GM21619 (cell line): Measurements from ENCODE around the gene MDH1.
"Not testable (repeated sequence)": the region's sequence is repeated elsewhere in the genome, so short reads cannot be mapped to it uniquely, and the experiment has no call there.

Experiments used
- ATAC-seq: cut with Tn5 transposase; IDR thresholded peaks from one replicate; pipeline ENCODE4 v1.9.1; 2021; ENCODE audit not compliant: unreplicated experiment

The MDH1 gene

DNA sequence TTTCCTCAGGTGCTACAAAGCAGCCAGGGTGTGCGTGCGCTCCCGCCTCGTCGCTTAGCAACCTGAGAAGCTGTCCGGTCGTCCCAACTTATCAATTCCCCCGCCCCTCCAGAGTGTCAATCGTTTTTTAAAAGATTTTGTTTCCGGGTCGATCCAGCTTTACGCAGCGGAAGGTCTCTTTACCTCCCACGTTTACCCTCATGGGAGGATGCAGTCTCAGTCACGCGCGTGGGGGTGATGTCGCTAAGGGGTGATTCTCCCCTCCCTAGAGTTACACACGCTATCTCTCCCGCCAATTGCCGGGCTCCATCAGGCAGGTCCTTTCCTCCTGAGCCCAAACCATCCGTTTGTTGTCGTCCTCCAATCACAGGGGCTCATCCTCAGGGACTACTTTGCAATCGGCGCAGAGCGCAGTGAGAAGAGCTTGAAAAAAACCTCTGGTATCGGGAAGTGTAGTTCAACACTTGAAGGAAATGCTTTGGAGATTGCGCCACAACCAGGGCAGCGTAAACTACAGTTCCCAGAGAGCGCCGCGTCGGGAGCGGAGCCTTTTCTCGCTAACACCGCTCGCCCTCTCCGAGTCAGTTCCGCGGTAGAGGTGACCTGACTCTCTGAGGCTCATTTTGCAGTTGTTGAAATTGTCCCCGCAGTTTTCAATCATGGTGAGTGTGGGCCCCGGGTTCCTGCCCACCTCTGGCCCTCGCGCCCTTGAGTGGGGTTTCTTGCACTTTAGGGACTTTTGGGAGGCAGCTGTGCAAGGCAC is at the start of gene MDH1, which contains the start of gene WDPCP:
Gene MDH1 (plus strand): TSS at position 579 of the 763 bp plus-strand sequence. CDS start 81 bp downstream, at position 660.
Gene WDPCP (minus strand): TSS at position 93 of the 763 bp plus-strand sequence. CDS start 206 bp downstream, outside the sequence.
- ATAC-seq, result peak; percentile 81

DNA sequence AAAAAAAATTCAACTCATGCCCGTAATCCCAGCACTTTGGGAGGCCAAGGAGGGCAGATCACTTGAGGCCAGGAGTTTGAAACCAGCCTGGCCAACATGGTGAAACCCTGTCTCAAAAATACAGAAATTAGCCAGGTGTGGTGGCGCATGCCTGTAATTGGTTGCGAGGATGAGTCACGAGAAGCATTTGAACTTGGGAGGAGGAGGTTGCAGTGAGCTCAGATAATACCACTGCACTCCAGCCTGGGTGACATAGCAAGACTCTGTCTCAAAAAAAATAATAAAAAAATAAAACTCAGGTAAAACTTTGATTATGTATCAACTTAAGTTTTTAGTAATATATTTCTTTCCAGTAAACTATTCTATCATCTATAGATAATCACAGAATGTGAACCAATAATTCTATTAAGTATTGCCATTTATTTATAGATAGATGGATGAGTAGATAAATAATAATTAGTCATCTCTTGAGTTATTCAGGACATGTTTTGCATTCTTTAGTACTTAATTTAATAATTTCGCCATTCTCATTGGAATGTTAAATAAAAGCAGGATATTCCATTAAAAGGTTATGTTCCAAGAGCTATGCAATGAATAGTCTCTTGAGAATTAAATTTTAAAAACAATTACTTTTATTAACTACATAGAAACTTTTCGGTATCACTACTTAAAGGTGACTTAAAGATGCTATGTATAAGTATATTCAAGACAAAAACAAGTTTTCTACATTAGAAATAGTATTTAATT is 49.2 kb upstream of the MDH1 start:
- no peak for ATAC-seq

DNA sequence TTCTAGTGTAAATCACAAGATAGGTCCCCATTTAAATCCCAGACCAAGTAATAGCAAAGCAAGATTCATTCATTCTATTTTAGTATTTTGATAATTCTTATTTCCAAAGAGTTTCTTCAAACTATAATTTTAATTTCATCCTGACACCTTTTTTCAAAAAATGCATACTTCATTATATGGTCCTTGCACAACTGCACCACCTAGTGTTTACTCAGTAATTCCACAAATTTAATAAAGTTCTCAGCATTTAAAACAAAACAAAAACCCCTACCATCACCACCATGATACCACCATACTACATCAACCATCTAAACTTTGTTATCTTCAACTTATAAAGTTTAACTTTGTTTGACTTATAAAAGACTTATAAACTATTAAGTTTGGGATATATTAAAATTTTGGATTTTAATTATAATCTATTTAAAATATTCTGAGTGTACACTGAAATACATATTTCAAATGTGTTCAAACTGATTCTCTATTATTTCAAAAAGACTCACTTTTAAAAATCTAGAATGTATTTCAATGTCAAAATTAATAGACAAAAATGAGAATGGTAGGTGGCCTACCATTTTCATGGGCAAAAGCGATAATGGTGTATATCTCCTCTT is 44.6 kb upstream of the MDH1 start:
- no peak for ATAC-seq

DNA sequence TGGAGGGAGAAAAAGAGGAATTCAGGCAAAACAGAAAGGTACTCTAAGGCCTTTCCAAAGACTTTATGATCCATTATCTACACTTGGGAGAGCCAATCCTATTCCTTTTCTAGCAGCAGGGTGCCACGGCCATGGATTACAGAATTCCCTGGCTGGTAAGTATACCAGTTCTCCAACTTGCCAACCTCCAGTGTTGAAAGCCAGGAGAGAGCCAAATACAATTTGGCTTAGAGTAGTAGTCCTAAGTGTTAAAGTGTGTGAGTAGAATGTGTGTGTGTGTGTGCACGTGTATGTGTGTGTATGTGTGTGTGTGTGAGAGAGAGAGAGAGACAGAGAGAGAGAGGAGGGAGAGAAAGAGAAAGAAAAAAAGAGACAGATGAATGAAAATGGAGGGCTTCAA is 43.7 kb upstream of the MDH1 start:
- ATAC-seq, result no peak

- ATAC-seq, result no peak
Measured at GRCh38 chr2:63553049-63553448, 35.7 kb upstream of the MDH1 start.

DNA sequence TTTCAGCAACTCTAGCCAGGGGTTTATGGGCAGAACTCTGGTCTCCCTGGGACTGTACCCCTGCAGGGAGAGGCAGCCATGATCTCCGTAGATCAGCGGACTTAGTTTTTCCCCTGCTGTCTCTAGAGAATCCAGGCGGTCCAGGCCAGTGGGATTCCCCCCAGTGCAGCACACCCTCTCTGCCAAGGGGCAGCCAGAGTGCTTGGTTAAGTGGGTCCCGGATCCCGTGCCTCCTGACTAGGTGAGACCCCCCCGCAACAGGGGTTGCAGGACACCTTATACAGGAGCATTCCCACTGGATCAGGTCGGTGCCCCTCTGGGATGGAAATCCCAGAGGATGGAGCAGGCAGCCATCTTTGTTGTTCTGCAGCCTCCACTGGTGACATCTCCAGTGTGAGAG is 33.5 kb upstream of the MDH1 start:
- no peak for ATAC-seq

DNA sequence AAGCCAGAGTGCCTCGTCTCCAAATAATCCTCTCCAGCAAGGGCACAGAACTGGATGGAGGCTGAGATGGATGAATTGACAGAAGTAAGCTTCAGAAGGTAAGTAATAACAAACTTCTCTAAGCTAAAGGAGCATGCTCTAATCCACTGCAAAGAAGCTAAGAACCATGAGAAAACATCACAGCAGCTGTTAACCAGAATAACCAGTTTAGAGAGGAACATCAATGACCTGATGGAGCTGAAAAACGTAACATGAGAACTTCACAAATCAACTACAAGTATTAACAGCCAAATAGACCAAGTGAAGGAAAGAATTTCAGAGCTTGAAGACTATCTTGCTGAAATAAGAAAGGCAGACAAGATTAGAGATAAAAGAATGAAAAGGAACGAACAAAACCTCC is 32.8 kb upstream of the MDH1 start:
- no peak for ATAC-seq

GRCh38 chr2:63557819-63558218 is 30.9 kb upstream of the MDH1 start:
- ATAC-seq, result not testable (repeated sequence)

- not testable (repeated sequence) for ATAC-seq
Measured at GRCh38 chr2:63558922-63559321, 29.8 kb upstream of the MDH1 start.

GRCh38 chr2:63562751-63563150 is 26.0 kb upstream of the MDH1 start:
- no peak for ATAC-seq

DNA sequence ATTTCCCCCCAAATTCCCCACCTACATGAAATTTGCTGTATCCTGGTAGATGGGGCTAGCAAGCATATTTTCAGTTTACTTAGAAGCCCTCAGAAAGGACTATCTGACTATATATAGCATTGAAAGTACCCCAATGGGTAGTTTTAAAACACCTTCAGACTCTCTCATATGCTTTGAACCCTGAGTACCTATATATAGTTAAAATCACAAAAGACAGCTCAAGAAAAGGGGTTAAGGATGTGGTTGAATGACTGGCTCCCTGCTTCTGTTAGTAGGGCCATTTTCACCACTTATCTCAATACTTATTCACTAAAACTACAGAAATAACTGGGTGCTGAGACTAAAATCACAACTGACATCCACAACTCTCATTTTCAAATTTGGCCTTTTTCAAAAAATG is 19.0 kb upstream of the MDH1 start:
- ATAC-seq, result peak; percentile 82

- no peak for ATAC-seq
Measured at GRCh38 chr2:63571291-63571690, 17.5 kb upstream of the MDH1 start.

- ATAC-seq, result no peak
Measured at GRCh38 chr2:63572001-63572400, 16.8 kb upstream of the MDH1 start.

DNA sequence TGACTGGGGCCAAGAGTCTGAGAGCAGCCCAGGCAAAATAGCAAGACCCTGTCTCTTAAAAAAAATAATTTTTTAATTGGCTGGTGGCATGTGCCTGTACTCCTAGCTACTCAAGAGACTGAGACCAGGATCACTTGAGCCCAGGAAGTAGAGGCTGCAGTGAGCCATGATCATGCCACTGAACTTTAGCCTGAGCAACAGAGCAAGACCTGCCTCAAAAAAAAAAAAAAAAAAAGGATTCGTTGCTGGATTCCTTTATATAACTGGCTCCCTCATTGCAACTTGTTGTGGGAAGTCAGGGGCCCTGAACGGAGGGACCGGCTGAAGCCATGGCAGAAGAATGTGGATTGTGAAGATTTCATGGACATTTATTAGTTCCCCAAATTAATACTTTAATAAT is 15.7 kb upstream of the MDH1 start:
- not testable (repeated sequence) for ATAC-seq

GRCh38 chr2:63573726-63574345 is 14.9 kb upstream of the MDH1 start:
- not testable (repeated sequence) for ATAC-seq

DNA sequence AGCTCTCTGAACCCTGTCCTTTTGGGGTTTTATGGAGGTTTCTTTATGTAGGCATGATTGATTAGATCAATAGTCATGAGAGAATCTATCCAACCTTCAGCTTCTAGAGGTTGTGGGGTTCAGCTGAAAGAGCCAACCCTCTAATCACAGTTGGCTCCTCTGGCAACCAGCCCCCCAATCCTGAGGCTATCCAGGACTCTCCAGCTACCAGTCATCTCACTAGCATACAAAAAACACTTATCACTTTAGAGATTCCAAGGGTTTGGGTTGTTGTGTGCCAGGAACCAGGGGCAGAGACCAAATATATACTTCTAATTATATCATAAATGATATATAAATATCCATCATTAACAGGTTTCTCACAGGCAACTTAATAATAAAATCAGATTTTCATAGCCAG is 12.2 kb upstream of the MDH1 start:
- ATAC-seq, result no peak

DNA sequence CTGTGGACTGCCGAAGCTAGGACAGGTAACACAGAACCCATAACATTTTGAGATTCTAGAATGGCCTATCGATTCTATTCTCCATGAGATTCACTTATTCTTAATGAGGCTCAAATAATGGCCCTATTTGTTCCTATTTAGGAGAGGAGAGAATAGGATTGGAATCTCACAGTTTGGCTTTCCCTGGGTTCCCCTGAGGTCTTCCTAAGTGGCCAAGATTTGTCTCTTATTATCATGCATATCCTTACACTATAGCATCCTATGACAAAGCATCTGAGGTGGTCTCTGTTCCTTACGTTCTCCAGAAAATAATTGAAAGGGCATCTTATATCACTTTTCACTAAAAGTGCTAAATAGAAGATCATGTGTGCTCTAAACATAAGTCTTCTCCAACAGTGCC is 10.0 kb upstream of the MDH1 start:
- ATAC-seq, result no peak

DNA sequence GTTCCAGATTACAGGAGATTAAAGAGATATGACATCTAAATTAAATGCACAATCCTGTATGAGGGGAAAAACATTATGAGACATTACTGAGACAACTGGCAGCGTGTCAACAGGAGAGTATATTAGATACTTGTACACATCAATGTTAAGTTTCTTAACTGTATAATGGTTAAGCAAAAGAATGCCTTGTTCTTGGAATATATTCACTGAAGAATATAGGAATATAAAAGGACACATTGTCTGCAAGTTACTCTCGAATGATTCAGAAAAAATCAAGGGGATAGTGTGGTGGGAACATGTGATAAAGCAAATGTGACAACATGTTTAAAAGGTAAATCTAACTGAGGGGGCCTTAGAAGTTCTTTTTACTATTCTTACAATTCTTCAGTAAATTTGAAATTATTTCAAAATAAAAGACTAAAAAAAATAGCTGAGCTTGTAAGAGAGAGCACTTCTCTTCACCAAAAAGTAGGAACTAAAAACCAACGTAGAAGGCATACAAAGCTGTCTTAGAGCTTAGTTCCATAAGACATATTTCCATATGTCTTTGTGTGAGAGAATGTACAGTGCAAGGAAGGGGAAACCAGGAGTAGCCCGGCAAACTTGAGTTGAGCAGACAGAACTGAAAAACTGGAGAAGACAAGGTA is 8.0 kb upstream of the MDH1 start:
- ATAC-seq, result no peak

- no peak for ATAC-seq
Measured at GRCh38 chr2:63581298-63581961, 7.3 kb upstream of the MDH1 start.

DNA sequence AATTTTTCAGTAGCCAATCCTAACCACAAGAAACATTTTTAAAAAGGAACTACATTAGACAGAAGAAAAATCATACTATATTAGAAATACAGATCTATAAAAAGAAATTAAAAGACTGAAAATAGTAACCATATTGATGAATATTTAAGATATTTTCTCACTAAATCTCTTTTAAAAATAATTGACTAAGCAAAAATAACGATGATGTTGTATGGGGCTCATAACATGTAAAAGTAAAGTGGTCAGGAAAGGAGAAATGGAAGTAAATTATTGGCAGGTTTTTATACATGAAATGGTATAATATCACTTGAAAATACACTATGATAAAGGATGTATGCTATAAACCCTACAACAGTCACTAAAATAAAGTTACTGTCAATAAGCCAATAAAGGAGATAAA is 5.9 kb upstream of the MDH1 start:
- ATAC-seq, result no peak
